Frontal cortex (tissue), 4 donors: ENCODE measurements around the gene PDE4D. TPM values are rescaled to one million over a fixed set of nuclear protein-coding genes. Genes with fewer than 3 reads are reported as not detected.
A peak's percentile ranks its signal among the peaks of the same experiment; 100 is the strongest.

Experiments
- DNase-seq, 2 donors: peaks; one replicate each; pipeline ENCODE4 v3.0.0; 2012; ENCODE audit warnings: low spot score in 2 of 2
- FAIRE-seq: peaks from 2 replicates; lab custom pipeline; 2012; peaks lifted over from hg19 to GRCh38; lab: Jason Lieb, UNC
- small RNA-seq: library from RNA; depleted of rRNA; stranded (forward); fragments of <200 nt; gene quantifications from one replicate; pipeline ENCODE3, GENCODE V24; 2014
- total RNA-seq: library from RNA; depleted of rRNA; stranded (reverse); fragments of >200 nt; gene quantifications from one replicate; pipeline ENCODE4 v1.2.3, GENCODE V29; 2014
- donor health status: control.
- donor health status: control.
- donor health status: control.

Gene PDE4D
- total RNA-seq, 1 donor from 2014 or later: 210 TPM

DNA sequence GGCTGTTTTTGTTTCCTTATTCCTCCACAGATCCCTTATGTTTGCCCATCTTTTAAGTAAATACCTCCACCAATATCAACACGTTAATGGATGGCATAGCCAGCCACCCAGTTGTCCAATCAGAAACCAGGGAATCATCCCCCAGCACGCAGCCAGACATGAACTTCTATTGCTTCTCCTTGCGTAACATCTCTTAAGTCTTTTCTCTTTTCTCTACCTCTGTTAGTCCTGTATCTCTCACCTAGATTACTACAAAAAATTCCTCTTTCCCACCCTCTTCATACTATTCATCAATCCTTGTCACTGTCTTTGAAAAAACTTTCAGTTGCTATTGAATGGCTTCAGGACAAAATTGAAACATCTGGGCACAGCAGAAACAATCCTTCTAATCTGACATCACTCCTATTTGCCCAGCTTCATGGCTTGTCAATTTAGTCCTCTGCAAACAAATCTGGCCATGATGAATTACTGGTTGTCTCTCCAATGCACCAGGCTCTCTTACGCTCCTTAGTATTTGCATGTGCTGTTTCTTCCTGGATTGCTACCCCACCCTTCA is 961.4 kb downstream of the PDE4D start:
- no peak for FAIRE-seq
- no peak for DNase-seq

DNA sequence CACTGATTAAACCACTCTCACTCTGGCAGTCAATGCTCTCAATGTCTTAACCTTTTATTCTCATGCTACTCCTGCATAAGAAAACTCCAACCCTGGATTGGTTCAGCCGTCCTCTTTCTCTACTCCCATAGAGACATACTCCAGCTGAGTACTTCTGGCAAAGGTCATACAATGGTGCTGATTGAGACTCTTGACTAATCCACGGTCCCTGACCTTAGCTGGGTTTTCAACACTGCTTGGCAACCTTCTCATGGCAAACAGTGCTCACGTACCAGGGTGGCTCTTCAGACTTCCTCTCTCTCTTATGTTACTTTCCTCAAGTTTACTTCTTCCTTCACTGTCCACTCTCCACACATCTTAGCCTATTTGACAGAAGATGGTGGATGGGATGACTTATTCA is 963.0 kb downstream of the PDE4D start:
- DNase-seq (no peak), FAIRE-seq (no peak)

DNA sequence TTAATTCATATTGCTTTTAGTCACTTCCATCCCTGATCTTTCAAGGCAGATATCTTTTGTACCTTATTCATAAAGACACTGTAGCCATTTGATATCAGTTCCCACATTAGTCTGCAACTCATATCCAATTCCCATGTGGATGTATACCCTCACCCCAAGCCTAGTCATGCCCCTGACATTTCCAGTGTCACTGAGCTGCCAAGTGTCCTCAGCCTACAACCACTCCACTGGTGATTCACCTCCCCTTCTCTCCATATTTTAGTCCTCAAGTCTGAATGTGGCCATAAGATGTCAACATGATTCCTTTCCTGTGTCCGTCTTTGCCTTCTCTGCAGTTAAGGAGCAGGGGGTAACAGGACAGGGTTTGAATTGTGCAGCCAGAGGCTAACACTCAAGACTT is 963.8 kb downstream of the PDE4D start:
- FAIRE-seq (no peak), DNase-seq (no peak)

DNA sequence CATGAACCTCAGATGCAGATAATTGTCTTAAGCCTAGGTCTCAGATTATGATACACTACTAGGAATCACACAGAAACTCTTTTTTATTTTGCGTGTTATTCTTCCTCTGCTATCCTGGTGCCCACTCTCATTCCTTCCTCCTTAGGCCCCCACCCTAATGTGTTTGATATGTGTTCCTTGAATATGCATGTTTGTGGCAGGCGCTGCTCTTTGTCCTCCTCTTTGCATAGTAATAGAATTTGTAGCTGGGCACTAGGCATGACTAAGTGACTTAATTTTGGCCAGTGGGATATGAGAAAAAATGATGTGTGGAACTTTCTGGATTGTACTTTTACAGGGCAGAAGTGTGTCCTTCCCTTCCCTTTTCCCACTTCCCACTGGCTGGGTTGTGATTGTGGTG is 965.6 kb downstream of the PDE4D start:
- DNase-seq (no peak), FAIRE-seq (no peak)

DNA sequence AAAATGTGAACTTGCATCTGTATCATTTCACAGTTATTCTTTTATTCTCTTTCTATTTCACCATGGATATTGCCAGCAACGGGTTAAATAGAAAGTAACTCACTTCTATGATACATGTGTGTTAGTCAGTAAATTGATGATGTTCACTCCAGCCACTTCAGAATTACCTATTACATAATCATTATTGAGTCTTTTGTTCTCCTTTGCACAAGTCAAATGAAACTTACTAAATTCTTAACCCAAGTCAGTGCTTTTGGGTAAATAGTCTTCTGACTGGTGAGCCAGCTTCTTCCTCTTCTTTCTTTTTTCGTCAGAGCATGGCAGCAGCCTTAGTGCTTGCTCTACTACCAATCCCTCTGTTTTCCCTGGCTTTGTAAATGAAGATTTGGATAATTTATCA is 966.3 kb downstream of the PDE4D start:
- DNase-seq (no peak), FAIRE-seq (no peak)

DNA sequence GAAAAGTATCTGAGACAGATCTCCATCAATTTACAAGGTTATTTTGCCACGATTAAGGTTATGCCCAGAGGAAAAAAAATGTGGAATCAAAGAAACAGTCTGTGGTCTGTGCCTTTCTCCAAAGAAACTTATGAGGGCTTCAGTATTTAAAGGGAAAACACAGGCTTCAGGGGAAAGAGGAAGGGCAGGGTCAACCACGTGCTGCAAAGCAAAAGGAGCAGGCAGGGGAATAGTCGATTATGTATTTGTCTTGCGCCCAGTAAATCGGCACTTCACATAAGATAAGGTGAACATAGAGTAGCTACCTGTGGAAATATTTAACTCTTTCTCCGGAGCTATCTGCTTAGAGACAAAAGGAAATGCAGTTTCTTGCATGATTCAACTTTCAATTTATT is 967.0 kb downstream of the PDE4D start:
- DNase-seq: no peak
- no peak for FAIRE-seq

DNA sequence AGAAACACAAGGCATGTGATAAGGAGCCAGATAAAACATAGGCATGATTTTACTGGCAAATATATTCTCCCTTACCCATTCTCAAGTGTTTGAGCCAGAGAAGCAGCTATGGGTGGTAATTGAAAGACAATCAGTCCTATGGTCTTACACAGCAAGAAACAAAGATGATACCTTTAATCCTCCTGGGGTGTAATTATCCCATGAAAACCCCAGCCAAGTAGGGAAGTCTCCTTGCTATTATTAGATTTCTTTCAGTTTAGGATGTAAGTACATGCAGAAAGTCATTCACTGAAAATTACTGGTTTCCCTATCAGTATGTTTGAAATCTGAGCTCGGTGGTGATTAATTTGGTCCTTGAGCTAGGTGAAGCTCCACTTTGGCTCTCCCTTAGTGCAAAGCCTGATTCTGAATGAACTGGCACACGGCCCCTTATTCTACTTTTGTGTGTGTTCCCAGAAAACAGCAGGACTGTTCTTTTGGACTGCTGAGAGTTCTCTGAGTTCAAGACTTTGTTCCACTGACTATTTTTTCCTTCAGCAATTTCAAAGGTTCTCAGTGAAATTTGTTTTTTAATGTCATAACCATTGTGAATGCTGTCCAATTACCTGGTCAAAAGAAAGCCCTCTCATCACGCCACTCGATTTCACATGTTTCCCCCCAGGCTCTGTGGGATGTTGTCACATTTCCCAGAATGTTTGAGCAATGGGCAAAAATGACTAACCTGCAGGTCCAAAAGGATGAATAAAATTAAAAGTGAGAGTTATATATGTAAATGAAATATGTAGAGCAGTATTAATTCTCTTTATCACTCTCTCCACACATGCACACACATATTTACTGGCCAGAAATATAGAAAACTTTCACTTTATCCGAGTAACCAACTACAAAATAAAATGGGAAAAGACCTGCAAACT is 967.6 kb downstream of the PDE4D start:
- DNase-seq (peak in 1 of 2 donors; percentile 16), FAIRE-seq (no peak)

DNA sequence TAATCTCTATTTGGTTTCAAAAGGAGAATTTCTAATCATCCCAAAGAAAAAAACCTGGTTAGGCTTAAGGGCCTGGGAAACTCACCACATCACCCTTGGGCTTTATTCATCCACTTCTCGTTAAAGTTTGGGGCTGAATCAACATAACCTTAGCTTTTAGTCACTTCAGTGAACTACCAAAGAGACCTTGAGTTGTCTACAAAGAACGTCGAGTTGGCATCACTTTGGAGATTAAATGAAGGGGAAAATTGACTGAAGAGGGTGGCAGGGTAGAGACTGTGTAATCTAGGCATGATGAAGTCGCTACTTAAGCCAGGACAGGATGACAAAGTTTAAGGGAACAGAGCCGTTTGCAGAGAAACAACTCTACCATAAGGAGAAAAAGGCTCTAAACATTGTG is 969.2 kb downstream of the PDE4D start:
- FAIRE-seq (no peak), DNase-seq (no peak)

DNA sequence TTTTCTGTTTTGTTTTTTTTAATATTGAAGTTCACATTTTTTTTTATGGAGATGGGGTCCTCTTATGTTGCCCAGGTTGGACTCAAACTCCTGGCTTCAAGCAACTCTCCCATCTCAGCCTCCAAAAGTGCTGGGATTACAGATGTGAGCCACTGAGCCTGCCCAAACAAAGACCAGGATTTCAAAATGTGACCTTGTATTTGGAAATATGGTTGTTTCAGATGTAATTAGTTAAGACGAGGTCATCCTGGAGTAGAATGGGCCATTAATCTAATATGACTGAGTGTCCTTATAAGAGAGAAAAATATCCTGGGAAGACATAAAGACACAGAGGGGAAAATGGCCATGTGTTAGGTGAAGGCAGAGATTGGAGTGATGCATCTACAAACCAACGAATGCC is 970.2 kb downstream of the PDE4D start:
- no peak for FAIRE-seq
- DNase-seq: no peak

DNA sequence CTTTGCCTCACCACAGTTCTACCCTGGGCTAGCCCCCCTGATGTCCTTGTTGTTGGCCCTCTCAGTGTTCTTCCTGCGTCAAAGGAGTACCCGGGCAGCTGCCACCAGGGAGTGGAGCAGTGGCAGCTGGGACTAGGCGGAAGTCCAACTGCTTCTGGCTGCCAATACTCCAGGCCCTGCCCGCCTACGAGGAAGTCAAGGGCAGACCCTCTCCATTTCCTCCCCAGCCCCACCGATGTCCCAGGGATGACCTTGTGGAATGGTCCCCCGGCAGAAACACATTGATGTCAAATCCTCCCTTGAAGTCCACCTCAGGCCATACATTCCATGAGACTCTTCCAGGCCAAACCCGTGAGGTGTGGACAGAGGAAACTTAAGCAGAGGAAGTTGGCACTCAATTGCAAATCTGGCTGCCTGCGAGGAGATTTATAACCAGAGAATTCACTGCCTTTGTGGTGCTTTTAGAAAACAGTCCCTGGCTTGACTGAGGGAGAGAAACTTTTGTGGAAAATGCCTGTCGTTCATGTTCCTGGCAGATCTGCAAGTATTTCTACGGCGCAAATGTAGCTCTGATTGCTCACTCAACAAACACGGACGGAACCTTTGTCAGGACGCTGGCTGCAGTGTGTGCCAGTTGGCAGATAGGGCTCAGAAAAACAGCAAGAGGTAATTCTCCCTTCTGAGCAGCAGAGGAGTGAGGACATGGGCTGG is 970.9 kb downstream of the PDE4D start:
- FAIRE-seq (no peak), DNase-seq (peak in 1 of 2 donors; percentile 24)

DNA sequence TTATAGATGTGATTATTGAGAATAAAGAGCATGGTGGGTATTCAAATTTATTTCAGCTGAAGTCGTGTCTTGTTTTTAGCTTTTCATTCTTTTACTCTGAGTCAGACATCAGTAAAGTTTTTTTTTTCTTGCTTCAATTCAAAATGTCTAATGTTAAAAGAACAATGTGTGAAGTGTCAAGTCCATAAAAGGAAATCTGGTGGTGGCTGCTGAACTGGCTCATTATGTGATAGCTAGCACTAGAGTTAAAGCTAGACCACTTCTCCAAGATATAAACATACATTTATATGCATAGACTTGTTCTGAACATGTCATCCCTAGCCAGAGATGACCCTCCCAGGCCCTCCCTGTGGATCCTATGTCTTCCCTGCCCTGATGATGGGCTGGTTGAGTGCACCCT is 972.4 kb downstream of the PDE4D start:
- no peak for DNase-seq
- FAIRE-seq: no peak

DNA sequence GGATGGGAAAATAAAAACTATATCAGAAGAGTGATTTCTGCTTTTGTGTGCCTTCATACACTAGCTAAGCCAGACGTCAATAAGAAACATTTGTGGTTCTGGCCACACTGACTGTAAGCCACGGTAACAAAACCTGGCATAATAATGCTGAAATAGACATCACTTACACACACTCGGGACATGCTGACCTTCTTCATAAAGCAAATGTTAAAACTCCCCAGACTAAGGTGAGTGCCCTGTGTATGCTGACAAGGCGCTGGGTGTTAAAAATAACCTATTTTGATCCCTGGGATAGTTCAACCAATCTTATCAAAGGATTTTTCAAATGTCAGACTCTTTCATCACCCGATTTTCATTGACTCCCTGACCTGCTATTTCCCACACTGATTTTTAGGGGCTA is 973.7 kb downstream of the PDE4D start:
- FAIRE-seq (no peak), DNase-seq (no peak)

Small RNA genes within 50 kb of the gene (small RNA-seq; reads per million reads assigned to genes)
- gene MIR582: 124 reads per million, percentile 98 among the genes with 10 or more reads in this experiment
